HG02798 (cell line): Measurements from ENCODE around the gene GP1BB.
"Not testable (repeated sequence)": the region's sequence is repeated elsewhere in the genome, so short reads cannot be mapped to it uniquely, and the experiment has no call there.

Source experiments
- ATAC-seq: cut with Tn5 transposase; IDR thresholded peaks from one replicate; pipeline ENCODE4 v1.9.1; 2021; ENCODE audit warnings: mild to moderate bottlenecking; ENCODE audit not compliant: unreplicated experiment, poor library complexity

The GP1BB gene

DNA sequence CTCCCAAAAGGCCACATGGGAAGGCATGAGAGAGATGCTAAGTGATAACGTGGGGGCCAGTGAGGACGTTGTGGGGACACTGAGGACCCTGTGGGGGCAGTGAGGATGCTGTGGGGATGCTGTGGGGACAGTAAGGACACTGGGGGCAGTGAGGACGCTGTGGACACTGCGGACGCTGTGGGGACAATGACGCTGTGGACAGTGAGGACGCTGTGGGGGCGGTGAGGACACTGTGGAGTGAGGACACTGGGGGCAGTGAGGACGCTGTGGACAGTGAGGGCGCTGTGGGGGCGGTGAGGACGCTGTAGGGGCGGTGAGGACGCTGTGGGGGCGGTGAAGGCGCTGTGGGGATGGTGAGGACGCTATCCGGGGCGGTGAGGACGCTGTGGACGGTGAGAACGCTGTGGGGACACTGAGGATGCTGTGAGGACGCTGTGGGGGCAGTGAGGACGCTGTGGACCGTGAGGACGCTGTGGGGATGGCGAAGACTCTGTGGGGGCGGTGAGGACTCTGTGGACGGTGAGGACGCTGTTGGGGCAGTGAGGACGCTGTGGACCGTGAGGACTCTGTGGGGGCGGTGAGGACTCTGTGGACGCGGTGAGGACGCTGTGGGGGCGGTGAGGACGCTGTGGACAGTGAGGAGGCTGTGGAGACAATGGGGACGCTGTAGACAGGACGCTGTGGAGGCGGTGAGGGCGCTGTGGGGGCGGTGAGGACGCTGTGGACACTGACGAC, 1.8 kb downstream of the GP1BB start:
- no peak for ATAC-seq

DNA sequence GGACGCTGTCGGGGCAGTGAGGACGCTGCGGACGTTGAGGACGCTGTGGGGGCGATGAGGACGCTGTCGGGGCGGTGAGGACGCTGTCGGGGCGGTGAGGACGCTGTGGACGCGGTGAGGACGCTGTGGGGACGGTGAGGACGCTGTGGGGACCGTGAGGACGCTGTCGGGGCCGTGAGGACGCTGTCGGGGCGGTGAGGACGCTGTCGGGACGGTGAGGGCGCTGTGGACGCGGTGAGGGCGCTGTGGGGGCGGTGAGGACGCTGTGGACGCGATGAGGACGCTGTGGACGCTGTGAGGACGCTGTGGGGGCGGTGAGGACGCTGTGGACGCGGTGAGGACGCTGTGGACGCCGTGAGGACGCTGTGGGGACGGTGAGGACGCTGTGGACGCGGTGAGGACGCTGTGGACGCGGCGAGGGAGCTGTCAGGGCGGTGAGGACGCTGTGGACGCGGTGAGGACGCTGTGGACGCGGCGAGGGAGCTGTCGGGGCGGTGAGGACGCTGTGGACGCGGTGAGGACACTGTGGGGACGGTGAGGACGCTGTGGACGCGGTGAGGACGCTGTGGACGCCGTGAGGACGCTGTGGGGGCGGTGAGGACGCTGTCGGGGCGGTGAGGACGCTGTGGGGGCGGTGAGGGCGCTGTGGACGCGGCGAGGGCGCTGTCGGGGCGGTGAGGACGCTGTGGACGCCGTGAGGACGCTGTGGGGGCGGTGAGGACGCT, 2.9 kb downstream of the GP1BB start:
- not testable (repeated sequence) for ATAC-seq

DNA sequence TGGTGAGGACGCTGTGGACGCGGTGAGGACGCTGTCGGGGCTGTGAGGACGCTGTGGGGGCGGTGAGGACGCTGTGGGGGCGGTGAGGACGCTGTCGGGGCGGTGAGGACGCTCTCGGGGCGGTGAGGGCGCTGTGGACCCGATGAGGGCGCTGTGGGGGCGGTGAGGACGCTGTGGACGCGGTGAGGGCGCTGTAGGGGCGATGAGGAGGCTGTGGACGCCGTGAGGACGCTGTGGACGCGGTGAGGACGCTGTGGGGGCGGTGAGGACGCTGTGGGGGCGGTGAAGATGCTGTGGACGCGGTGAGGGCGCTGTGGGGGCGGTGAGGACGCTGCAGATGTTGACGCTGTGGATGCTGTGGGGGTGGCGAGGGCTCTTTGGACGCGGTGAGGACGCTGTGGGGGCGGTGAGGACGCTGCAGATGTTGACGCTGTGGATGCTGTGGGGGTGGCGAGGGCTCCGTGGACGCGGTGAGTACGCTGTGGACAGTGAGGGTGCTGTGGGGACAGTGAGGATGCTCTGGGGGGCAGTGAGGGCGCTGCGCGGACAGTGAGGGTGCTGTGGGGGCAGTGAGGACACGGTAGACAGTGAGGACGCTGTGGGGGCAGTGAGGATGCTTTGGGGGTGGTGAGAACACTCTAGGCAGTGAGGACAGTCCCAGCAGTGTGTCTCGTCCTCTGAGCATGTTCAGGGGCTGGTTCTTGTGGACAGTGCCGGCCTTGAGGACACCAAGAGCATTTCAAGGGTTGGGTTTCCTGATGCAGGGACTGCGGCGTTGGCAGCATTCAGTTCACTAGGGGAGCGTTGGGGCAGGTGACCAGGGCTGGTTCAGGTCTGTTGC, 4.2 kb downstream of the GP1BB start:
- ATAC-seq = no peak

DNA sequence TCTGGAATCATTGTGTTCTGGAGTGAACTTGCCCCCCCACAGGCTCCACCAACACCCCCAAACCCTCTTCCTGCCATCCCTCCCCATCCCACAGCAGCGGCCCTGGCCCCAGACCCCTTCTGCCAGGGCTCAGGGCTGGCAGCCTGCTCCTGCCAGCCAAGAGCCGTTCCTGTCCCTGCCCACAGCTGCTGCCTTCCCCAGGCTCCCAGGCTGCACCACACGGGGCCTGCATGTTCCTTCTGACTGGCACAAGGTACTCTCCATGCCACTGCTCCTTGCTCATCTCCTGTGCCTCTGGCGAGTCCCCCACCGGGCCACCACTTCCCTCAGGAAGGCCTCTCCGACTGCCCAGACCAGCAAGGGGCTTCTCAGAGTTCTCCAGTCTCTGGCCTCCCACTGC, 4.9 kb downstream of the GP1BB start:
- ATAC-seq = no peak

DNA sequence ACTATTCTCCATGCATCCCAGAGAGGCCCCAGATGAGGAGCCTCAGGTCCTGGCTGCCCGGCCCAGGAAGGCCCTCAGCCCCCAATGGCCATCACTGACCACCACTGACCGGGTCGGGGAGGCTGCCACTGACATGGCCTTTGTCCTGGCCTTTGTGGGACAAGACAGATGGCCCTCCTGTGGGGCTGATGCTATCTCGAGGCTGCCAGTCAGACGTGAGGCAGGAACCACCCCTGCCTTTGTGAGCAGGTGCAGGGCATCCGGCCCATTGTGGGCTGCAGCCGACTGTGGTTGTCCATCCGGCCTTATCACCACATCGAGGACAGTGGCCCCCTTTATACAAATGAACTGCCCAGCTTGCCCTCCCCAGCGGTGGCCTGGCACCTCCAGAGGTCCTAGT, 5.5 kb downstream of the GP1BB start:
- no peak for ATAC-seq

DNA sequence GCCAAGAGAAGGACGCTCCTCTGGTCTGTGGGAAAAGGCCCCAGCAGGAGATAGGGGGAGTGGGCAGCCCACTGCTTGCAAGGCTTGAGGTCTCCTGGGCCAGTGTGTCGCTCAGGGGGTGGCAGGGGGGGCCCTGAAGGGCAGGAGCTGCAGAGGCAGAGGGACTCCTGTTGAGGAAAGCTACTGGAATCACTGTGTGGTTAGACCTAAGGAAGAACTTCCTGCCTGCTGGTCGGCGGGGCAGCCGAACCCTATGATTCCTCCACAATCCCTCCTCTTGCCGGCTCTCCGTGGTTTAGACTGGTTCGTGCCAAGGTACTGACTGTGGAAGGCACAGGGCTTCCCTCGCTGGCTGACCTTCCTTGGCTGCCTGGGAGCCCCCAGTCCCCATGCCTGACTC, 6.2 kb downstream of the GP1BB start:
- ATAC-seq = no peak

DNA sequence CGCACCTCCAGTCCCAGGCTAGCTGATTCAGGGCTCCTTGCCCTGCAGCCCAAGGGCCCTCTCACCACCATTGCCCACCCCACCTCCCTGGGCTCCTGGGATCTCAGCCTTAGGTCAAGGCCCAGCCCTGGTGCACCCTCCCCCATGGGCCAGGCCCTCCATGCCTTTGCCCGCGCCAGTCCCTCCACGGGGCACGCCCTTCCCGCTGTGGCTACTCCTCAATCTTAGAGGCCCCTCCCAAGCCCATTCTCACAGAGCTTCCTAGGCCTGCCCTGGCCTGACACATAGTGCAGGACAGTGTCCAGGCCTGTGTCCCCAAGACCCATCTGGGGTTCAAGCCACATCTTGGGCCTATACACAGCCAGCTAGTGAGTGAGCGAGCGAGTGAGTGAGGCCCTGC, 6.9 kb downstream of the GP1BB start:
- ATAC-seq = no peak

DNA sequence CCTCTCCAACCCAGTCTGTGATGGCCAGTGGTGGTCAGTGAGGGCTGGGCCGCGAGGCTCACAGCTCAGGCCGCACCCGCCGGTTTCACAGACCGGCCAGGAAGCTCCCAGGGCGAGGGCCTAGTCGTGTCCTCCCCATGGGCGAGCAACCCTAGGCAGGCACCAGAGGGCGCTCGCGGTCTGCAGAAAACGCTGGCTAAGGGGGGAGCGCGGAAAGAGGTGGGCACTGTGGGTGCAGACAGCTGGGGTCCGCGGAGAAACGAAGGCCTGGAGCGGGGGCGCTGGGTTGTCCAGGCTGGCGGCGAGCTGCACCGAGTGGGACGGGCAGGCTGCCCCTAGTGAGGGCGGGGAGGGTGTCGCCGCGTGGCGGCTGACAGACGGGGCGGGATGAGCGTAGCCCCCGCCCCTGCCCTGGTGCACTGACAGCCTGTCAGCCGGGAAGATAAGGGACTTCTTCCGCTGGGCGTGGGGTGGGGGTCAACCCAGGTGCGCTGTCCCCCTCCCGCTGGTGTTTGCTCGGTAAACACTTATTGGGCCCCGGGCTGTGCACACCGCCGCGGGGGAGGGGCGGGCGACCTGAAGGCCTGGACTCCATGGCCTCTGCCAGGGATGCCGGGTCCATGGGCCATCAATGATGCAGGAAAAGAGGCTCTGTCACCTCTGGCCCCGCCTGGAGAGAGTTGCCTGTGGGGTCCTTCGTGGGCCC, 7.5 kb downstream of the GP1BB start:
- peak; percentile 40 for ATAC-seq

DNA sequence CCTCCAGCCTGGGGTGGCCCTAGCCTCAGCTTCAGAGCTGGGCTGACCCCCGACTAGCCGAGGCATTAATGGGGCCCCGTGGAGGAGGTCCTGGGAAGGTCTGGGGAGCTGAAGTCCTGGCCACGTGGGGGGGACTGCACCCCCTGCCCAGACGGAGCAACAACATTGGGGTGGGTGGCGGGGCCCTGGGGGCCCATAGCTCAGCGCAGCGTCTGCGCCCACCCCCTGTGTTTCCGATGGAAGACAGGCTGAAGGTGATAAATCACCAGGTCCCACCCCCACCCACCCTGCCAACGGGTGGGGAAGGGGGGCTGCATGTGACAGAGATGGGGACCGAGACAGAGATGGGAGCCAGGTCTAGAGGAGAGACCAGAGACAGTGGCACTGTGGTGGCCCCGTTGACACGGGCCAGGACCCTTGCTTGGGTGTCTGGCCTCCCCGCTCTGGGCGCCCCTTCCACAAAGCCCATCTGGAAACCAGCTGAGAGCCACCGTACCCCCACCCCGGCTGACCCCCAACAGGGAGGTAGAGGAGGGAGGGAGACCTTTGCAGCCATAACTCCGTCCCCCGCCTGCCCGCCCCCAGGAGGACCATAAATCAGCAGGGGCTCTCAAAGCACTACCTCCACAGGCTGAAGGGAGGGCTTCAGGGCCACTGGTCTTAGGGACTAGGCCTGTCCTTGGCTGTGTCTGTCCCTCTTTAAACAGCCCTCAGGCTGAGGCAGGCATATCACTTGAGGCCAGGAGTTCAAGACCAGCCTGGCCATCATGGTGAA, 8.2 kb downstream of the GP1BB start:
- no peak for ATAC-seq

DNA sequence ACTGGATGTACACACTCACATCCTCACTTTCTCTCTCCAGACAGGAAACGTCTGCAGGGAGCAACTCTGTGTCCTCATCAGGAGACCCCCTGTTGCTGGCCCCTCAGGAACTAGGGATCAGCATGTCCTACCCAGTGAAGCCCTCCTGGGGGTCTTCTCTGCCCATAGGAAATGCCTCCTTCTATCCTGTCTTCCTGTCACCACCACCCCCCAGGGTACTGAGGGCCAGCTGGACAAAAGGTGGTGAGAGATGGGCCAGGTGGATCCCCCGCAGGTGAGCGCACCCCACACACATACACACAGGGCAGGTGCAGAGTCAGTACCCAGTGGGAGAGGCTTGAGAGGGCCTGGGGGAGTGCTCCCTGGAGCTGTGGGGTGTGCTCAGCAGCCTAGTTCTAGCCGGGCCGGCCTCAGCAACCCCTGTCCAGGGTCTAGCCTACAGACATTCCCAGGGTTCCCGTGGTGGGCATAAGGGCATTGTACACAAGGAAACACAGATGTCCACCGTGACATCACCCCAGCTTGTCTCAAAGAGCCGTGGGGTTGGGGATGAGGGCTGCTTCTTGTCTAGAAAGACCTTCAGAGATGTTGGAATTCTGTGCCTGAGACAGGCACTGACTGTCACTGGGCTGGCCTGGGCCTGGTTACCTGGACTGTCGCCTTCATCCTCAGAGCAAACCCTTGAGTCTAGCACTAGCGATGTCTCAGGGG, 9.2 kb downstream of the GP1BB start:
- no peak for ATAC-seq

DNA sequence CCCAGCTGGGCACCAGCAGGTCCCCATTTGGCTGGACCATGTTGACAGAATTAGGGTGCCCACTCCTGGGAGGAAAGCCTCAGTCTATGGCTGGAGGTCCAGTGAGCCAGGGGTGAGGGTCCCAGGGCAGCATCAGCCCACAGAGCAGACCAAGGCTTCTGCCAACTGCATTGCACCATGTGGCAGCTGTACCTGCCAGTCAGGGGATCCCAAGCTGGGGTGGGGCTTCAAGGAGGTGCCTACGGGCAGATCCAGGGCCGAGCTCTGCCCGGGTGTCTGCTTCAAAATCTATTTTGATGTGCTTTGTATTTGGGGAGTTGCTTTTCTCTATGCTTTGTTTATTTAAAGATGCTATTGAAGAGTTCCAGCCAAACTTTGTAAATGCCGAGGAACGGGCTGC, 10.4 kb downstream of the GP1BB start:
- no peak for ATAC-seq

DNA sequence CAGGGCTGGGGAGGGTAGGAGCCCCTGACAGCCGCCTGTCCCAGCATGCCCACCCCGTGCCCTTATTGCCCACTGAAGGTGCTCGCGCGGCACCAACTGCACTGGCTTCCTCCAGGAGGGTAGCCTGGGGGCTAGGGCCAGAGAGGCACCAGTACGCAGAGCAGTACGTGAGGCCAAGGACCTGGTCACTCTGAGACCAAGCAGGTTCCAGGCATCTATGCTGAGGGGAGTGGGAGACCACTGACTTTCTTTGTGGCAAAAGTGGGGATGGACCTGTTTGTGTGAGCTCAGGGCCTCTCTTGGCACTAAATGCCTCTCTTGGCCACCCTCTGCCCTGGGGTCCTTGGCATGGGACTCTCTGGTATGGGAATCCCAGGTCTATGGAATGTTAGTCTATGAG, 10.8 kb downstream of the GP1BB start:
- no peak for ATAC-seq

DNA sequence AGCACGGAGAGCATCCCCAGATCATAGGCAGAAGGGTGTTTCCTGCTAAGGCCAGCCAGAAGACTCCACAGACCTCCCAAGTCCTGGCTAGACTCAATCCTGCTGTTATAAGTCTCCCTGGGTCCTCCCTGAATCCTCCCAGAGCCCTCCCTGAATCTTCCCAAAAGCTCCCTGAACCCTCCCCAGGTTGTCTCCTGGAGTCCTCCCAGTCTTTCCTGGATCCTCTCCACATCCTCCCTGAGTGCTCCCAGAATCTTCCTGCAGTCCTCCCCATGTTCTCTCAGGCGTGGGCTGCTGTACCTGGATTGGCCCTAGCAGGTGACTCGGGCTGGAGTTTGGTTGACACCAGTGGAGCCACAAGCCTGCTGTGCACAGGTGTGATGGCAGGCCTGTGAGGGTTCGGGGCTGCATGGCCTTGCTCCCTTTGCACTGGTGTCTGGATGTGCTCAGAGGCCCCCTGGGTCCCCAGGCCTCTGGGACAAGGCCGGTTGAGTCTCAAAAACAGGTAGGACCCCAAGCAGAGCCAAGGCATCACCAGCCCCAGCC, 11.6 kb downstream of the GP1BB start:
- ATAC-seq = no peak

DNA sequence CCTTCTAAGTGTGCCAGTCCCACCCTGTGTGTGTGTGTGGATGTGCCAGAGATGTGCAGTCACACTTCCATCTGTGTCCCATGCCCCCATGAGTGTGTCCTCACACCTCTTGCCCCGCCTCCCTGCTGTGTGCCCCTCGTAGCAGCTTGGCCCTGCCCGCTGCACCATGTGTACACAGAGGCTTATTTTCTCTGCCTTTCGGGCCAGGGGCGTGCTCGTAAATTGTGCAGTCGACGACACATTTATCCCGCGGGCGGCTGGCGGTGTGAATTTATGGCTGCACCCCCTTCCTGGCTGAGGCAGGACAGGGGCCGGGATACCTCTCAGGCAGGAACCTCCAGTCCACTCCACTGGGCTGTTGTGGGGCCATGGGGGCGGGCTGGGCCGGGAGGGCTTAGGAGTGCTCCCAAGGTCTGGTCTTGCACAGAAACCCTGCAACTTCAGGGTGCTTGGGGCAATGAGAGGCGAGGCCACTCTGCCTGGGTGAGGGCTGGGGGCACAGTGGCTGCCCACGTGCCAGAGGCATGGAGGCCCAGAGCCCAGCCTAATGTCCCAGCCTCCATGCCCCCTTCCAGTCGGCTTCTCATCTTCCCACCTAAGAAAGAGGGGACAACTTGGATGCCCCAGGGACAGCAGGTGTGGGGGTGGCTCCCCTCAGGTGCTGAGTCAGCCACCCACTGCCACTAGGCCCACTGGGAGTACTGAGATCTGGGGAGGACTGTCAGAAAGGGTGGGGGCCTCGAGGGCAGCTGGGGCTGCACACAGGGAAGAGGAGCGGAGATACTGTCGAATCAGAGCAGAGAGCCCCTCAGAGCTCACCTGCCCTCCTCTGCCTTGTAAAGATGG, 12.5 kb downstream of the GP1BB start:
- ATAC-seq = no peak

DNA sequence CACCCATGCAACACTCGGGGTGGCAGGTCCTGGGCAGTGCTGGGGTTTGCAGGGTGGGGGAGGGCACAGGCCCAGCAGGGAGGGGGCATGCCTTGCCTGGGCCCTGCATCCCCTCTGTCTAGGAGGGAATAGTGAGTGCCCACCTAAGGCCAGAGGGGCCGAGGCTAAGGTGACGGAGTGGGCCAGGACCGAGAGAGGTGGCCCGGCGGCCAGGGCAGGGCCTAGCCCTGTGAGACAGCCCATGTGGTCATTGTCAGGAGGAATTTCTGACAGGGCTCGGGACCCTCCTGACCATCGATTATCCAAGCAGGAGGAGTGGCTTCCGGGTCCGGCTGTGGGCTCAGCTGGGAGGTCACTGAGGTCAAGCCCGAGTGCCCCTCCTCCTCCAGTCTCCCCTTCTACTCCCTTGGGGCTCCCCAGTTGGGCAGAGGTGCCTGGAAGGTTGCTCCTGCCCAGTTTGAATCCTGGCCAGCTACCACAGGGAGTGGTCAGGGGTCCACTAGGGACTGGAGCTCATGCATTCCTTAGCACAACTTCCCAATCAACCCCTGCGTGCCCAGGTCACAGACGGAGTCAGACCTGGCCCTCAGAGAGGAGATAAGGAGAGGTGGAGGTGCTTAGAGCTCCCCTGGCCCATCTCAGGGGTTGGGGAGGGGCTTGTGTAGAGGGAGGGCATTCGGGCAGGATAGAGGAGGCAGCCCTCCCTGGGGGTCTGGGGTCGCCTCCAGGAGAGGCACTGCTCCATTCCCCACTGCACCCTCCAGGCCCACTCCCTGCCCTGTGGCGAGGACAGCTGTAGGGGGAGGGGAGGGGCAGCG, 14.7 kb downstream of the GP1BB start:
- no peak for ATAC-seq

DNA sequence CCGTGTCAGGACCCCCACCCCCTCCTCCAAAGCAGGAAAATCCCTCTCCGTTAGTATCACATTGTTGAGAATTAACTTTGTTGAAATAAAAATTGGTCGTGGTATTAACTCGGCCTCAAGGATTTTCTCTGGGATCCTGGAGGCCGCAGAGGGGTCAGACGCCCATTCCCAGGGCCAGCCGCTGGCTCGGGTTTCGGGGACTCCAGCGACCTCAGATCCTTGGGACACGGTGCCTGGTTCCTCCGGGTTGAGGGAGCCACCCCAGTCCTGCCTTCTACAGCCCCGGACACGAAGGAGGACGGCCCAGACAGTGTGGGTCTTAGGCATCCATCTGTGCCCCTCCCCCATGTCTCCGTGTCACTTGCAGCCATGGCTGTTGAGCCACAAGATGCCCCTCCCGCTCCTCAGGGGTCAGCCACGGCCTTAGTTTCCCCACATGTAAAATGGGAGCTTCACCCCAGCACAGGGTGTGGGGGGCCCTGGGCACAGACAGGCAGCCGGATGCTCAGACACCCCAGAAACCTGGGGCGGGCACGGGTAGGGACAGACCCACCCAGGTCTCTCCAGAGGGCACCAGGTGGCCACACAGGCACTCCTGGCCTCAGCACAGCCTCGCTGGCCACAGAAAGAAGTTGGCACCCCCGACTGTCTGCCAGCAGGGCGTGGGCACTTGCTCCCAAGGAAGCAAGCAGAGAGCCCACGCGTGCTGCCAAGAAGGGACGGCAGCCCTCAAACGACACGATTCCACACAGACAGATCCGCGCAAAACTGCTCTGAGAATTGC, 15.5 kb downstream of the GP1BB start:
- ATAC-seq = no peak
